OCI-LY7 (cell line): ENCODE data around the gene ABCC11. TPM values are rescaled to one million over a fixed set of nuclear protein-coding genes. Genes with fewer than 3 reads are reported as not detected.

ENCODE experiments used
- BruUV-seq: library from RNA; stranded (reverse); fragments of 400-500 nt; replicated peaks from 2 replicates; lab custom pipeline; 2021; lab: Mats Ljungman, UMichigan
- CTCF ChIA-PET: fragments of 300-600 bp; sonication (Branson Sonifier 250); formaldehyde crosslinking; loops from one replicate; lab custom pipeline; 2022; ENCODE audit warnings: antibody characterized with exemption; ENCODE audit not compliant: unreplicated experiment; lab: Charles Lee
- POLR2A ChIA-PET: fragments of 300-600 bp; sonication (Branson Sonifier 250); formaldehyde crosslinking; loops from one replicate; lab custom pipeline; 2022; ENCODE audit warnings: antibody characterized with exemption; lab: Charles Lee
- DNase-seq: peaks from one replicate; pipeline ENCODE4 v3.0.0-alpha.2; 2015; ENCODE audit warnings: low spot score
- H2AFZ ChIP-seq: fragments of 200-600 bp; sonication (generic), shearing (Covaris generic); 2 replicates; pipeline ENCODE4 v1.6.1; 2014; ENCODE audit warnings: mild to moderate bottlenecking, antibody characterized with exemption, low read length, moderate library complexity
- H3K27ac ChIP-seq: fragments of 200-600 bp; sonication (generic); 2 replicates; pipeline ENCODE4 v1.5.1; 2014; ENCODE audit warnings: mixed run types, low read depth, mild to moderate bottlenecking, moderate library complexity, low read length, inconsistent platforms; ENCODE audit not compliant: poor library complexity, severe bottlenecking
- H3K36me3 ChIP-seq: fragments of 200-600 bp; sonication (generic); 2 replicates; pipeline ENCODE4 v1.6.1; 2014; ENCODE audit warnings: mild to moderate bottlenecking, antibody characterized with exemption, low read length, moderate library complexity, mixed read lengths; ENCODE audit not compliant: insufficient read depth
- H3K4me1 ChIP-seq: fragments of 200-600 bp; sonication (generic); 2 replicates; pipeline ENCODE4 v1.5.1; 2014; ENCODE audit warnings: mild to moderate bottlenecking, low read length; ENCODE audit not compliant: insufficient read depth, poor library complexity, severe bottlenecking
- H3K4me2 ChIP-seq: fragments of 200-600 bp; sonication (generic); 2 replicates; pipeline ENCODE4 v1.6.1; 2014; ENCODE audit warnings: mild to moderate bottlenecking, low read length
- H3K4me3 ChIP-seq: fragments of 200-600 bp; sonication (generic); 2 replicates; pipeline ENCODE4 v1.5.1; 2014; ENCODE audit warnings: mild to moderate bottlenecking, low read depth, low read length; ENCODE audit not compliant: poor library complexity, severe bottlenecking
- H3K79me2 ChIP-seq: fragments of 200-600 bp; sonication (generic); 2 replicates; pipeline ENCODE4 v1.6.1; 2016; ENCODE audit warnings: low read depth, mild to moderate bottlenecking, low read length, moderate library complexity, mixed read lengths; ENCODE audit not compliant: insufficient read depth
- H3K9me2 ChIP-seq: fragments of 200-600 bp; sonication (generic); 2 replicates; pipeline ENCODE4 v1.6.1; 2016; ENCODE audit warnings: mild to moderate bottlenecking, low read length, mixed read lengths; ENCODE audit not compliant: insufficient read depth
- H3K9me3 ChIP-seq: fragments of 200-600 bp; sonication (generic); 2 replicates; pipeline ENCODE4 v1.6.1; 2014; ENCODE audit warnings: mild to moderate bottlenecking, mixed run types, low read length, mixed read lengths
- H4K20me1 ChIP-seq: fragments of 200-600 bp; sonication (generic); 2 replicates; pipeline ENCODE4 v1.6.1; 2014; ENCODE audit warnings: mild to moderate bottlenecking, antibody characterized with exemption, low read length, moderate library complexity, mixed read lengths; ENCODE audit not compliant: insufficient read depth
- EZH2phosphoT487 ChIP-seq: fragments of 200-600 bp; sonication (generic); IDR thresholded peaks from 2 replicates; pipeline ENCODE4 v1.6.1; 2018; ENCODE audit warnings: low read depth, borderline replicate concordance, mild to moderate bottlenecking, mixed run types, antibody characterized with exemption, low read length, moderate library complexity, mixed read lengths
- intact Hi-C: fragments of 100-400 bp; cut with micrococcal nuclease; formaldehyde crosslinking; loops from one replicate; pipeline ENCODE4 v1.10.0; 2022; ENCODE audit not compliant: unreplicated experiment
- total RNA-seq, 2 experiments: library from RNA; depleted of rRNA in 1 of 2; stranded (reverse); fragments of >200 nt in 1 of 2; shearing (Covaris generic) in 1 of 2; gene quantifications; 2 replicates each; pipeline ENCODE4 v1.2.3, GENCODE V29; 2014 to 2022
- TF ChIP-seq, protein P1 (sequence below): fragments of 200-600 bp; sonication (generic); conservative IDR thresholded peaks from 2 replicates; pipeline ENCODE4 v1.5.1; 2014; ENCODE audit warnings: mild to moderate bottlenecking, antibody characterized with exemption, low read length, moderate library complexity, mixed read lengths

Gene ABCC11
- total RNA-seq, 2 experiments from 2014 or later: 0.10 TPM; not detected in 1

- Histone ChIP-seq H4K20me1 (no peaks in the 10 kb centered on the region), H3K27ac (no peak overlapping the region), H3K4me1 (no peaks in the 10 kb centered on the region), H2AFZ (no peak overlapping the region), H3K9me2 (no peaks in the 10 kb centered on the region), H3K9me3 (no peaks in the 10 kb centered on the region), H3K4me3 (no peak overlapping the region), H3K4me2 (no peak overlapping the region), H3K36me3 (no peaks in the 10 kb centered on the region), H3K79me2 (no peaks in the 10 kb centered on the region)
- intact Hi-C loops: no loop called here
- DNase-seq: no peak
- TF ChIP-seq, protein P1, sequence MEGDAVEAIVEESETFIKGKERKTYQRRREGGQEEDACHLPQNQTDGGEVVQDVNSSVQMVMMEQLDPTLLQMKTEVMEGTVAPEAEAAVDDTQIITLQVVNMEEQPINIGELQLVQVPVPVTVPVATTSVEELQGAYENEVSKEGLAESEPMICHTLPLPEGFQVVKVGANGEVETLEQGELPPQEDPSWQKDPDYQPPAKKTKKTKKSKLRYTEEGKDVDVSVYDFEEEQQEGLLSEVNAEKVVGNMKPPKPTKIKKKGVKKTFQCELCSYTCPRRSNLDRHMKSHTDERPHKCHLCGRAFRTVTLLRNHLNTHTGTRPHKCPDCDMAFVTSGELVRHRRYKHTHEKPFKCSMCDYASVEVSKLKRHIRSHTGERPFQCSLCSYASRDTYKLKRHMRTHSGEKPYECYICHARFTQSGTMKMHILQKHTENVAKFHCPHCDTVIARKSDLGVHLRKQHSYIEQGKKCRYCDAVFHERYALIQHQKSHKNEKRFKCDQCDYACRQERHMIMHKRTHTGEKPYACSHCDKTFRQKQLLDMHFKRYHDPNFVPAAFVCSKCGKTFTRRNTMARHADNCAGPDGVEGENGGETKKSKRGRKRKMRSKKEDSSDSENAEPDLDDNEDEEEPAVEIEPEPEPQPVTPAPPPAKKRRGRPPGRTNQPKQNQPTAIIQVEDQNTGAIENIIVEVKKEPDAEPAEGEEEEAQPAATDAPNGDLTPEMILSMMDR: no peak
- TF ChIP-seq EZH2phosphoT487: no peak
- no TSS peak for BruUV-seq
- ChIA-PET POLR2A (no interaction called here), CTCF (no interaction called here)
Observed at GRCh38 chr16:48152226-48152625, 95.1 kb downstream of the ABCC11 start.

GRCh38 chr16:48150707-48151106 is 96.6 kb downstream of the ABCC11 start:
- TF ChIP-seq, protein P1: no peak
- TF ChIP-seq EZH2phosphoT487: no peak
- POLR2A ChIA-PET: interaction anchor here (0.6 kb wide), 1 partner anchor 1120 kb away, joined by 3 read pairs; no protein-coding TSS in a partner anchor

DNA sequence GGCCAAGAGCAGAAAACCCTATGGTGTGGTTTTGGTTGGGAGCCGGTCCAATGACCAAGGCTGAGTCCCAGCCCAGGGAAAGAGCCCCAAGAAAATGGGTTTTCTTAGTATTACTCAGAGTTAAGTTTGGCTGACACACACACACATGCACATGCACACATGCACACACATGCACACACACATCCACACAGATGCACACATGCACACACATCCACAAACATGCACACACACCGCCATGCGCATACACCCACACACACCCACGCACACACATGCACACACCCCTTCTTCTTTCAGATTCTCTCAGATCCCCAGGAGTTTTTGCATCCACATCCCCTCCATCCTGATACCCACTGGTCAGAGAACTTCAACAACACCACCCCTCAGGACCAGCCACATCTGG is 100.6 kb downstream of the ABCC11 start:
- Histone ChIP-seq H3K79me2 (no peaks in the 10 kb centered on the region), H3K4me3 (no peak overlapping the region), H3K4me1 (no peaks in the 10 kb centered on the region), H3K27ac (no peak overlapping the region), H2AFZ (no peak overlapping the region), H3K4me2 (no peak overlapping the region), H3K9me2 (no peaks in the 10 kb centered on the region), H4K20me1 (no peaks in the 10 kb centered on the region), H3K36me3 (no peaks in the 10 kb centered on the region), H3K9me3 (no peaks in the 10 kb centered on the region)
- no TSS peak for BruUV-seq
- CTCF ChIA-PET: no interaction called here
- intact Hi-C loops: no loop called here
- no peak for TF ChIP-seq EZH2phosphoT487
- TF ChIP-seq, protein P1: no peak
- DNase-seq: no peak
- POLR2A ChIA-PET: interaction anchor here (0.6 kb wide), 1 partner anchor 1015 kb away, joined by 4 read pairs; no protein-coding TSS in a partner anchor

More at GRCh38 chr16:48150707-48151106, 96.6 kb downstream of the ABCC11 start:
- intact Hi-C loops: no loop called here
- Histone ChIP-seq H3K79me2 (no peaks in the 10 kb centered on the region), H3K4me2 (no peak overlapping the region), H3K36me3 (no peaks in the 10 kb centered on the region), H3K9me3 (no peaks in the 10 kb centered on the region), H3K27ac (no peak overlapping the region), H2AFZ (no peak overlapping the region), H4K20me1 (no peaks in the 10 kb centered on the region), H3K4me1 (no peaks in the 10 kb centered on the region), H3K9me2 (no peaks in the 10 kb centered on the region), H3K4me3 (no peak overlapping the region)
- CTCF ChIA-PET: no interaction called here
- no TSS peak for BruUV-seq
- no peak for DNase-seq
